H9 (cell line): ENCODE measurements around the gene RRAS. TPM values are rescaled to one million over a fixed set of nuclear protein-coding genes. Genes with fewer than 3 reads are reported as not detected.

Source experiments
- DNase-seq: peaks from one replicate; pipeline ENCODE4 v3.0.0-alpha.2; 2017
- H2AFZ ChIP-seq: one replicate; pipeline ENCODE4 v1.6.1; 2013; ENCODE audit warnings: mild to moderate bottlenecking, low read length, control low read depth, moderate library complexity
- H2AK5ac ChIP-seq: 2 replicates; pipeline ENCODE4 v1.6.1; 2013; ENCODE audit warnings: low read length, control low read depth, mixed read lengths; ENCODE audit not compliant: insufficient read length
- H2BK120ac ChIP-seq: one replicate; pipeline ENCODE4 v1.6.1; 2013; ENCODE audit warnings: low read depth, mild to moderate bottlenecking, low read length, control low read depth, inconsistent platforms; ENCODE audit not compliant: poor library complexity, severe bottlenecking
- H2BK12ac ChIP-seq: 2 replicates; pipeline ENCODE4 v1.6.1; 2013; ENCODE audit warnings: low read length, control low read depth, mixed read lengths, low read depth; ENCODE audit not compliant: insufficient read length
- H2BK15ac ChIP-seq: 2 replicates; pipeline ENCODE4 v1.6.1; 2013; ENCODE audit warnings: low read depth, low read length, control low read depth
- H2BK20ac ChIP-seq: one replicate; pipeline ENCODE4 v1.6.1; 2013; ENCODE audit warnings: low read depth, mild to moderate bottlenecking, low read length, control low read depth, inconsistent platforms; ENCODE audit not compliant: poor library complexity, severe bottlenecking
- H2BK5ac ChIP-seq: 2 replicates; pipeline ENCODE4 v1.6.1; 2013; ENCODE audit warnings: low read length, control low read depth, mixed read lengths; ENCODE audit not compliant: insufficient read length
- H3K14ac ChIP-seq: 2 replicates; pipeline ENCODE4 v1.6.1; 2013; ENCODE audit warnings: low read length, control low read depth; ENCODE audit not compliant: insufficient read depth
- H3K18ac ChIP-seq: 2 replicates; pipeline ENCODE4 v1.6.1; 2013; ENCODE audit warnings: low read depth, mild to moderate bottlenecking, mixed read lengths, low read length, control low read depth; ENCODE audit not compliant: insufficient read length
- H3K23ac ChIP-seq: 2 replicates; pipeline ENCODE4 v1.6.1; 2013; ENCODE audit warnings: low read length, control low read depth, mixed read lengths, low read depth; ENCODE audit not compliant: insufficient read length
- H3K23me2 ChIP-seq: 2 replicates; pipeline ENCODE4 v1.6.1; 2013; ENCODE audit warnings: low read depth, mild to moderate bottlenecking, mixed read lengths, low read length, control low read depth; ENCODE audit not compliant: insufficient read length, poor library complexity, severe bottlenecking
- H3K27ac ChIP-seq: 2 replicates; pipeline ENCODE4 v1.5.1; 2013; ENCODE audit warnings: low read length, control low read depth, mixed read lengths, low read depth; ENCODE audit not compliant: insufficient read length
- H3K27me3 ChIP-seq: 2 replicates; pipeline ENCODE4 v1.6.1; 2013; ENCODE audit warnings: low read length, control low read depth, inconsistent platforms; ENCODE audit not compliant: insufficient read depth
- H3K4ac ChIP-seq: 2 replicates; pipeline ENCODE4 v1.6.1; 2013; ENCODE audit warnings: low read depth, mild to moderate bottlenecking, control low read depth, inconsistent platforms, low read length, moderate library complexity
- H3K4me1 ChIP-seq: 2 replicates; pipeline ENCODE4 v1.6.1; 2013; ENCODE audit warnings: low read length, control low read depth, inconsistent platforms; ENCODE audit not compliant: insufficient read depth
- H3K4me2 ChIP-seq: 2 replicates; pipeline ENCODE4 v1.6.1; 2013; ENCODE audit warnings: low read length, control low read depth, mixed read lengths; ENCODE audit not compliant: insufficient read length, insufficient read depth
- H3K56ac ChIP-seq: 2 replicates; pipeline ENCODE4 v1.6.1; 2013; ENCODE audit warnings: low read depth, mild to moderate bottlenecking, mixed read lengths, low read length, control low read depth; ENCODE audit not compliant: insufficient read length
- H3K79me1 ChIP-seq: 2 replicates; pipeline ENCODE4 v1.6.1; 2013; ENCODE audit warnings: low read depth, mild to moderate bottlenecking, moderate library complexity, low read length, control low read depth, inconsistent platforms; ENCODE audit not compliant: insufficient read depth, poor library complexity, severe bottlenecking
- H3K79me2 ChIP-seq: 2 replicates; pipeline ENCODE4 v1.6.1; 2013; ENCODE audit warnings: low read length, control low read depth, inconsistent platforms; ENCODE audit not compliant: insufficient read depth
- H3K9ac ChIP-seq: 2 replicates; pipeline ENCODE4 v1.6.1; 2013; ENCODE audit warnings: low read length, control low read depth, mixed read lengths; ENCODE audit not compliant: insufficient read length; ENCODE audit errors: extremely low read depth
- H3K9me3 ChIP-seq: one replicate; pipeline ENCODE4 v1.6.1; 2013; ENCODE audit warnings: low read depth, low read length, inconsistent platforms; ENCODE audit not compliant: control insufficient read depth
- H3T11ph ChIP-seq: one replicate; pipeline ENCODE4 v1.6.1; 2013; ENCODE audit warnings: mild to moderate bottlenecking, low read length, control low read depth, inconsistent platforms
- H4K20me1 ChIP-seq: one replicate; pipeline ENCODE4 v1.6.1; 2013; ENCODE audit not compliant: control insufficient read depth, insufficient read length, insufficient read depth
- H4K5ac ChIP-seq: 2 replicates; pipeline ENCODE4 v1.6.1; 2013; ENCODE audit warnings: low read depth, mild to moderate bottlenecking, mixed read lengths, low read length, control low read depth; ENCODE audit not compliant: insufficient read length
- H4K8ac ChIP-seq: replicated peaks from 2 replicates; pipeline ENCODE4 v1.6.1; 2013; ENCODE audit warnings: low read length, control low read depth, mixed read lengths, low read depth; ENCODE audit not compliant: insufficient read length
- H4K91ac ChIP-seq: 2 replicates; pipeline ENCODE4 v1.6.1; 2013; ENCODE audit warnings: low read depth, mild to moderate bottlenecking, moderate library complexity, mixed read lengths, low read length, control low read depth; ENCODE audit not compliant: insufficient read length
- H3K27ac Mint-ChIP-seq, 3 experiments: 2 replicates in 2 of 3; 3 replicates in 1 of 3; pipeline ENCODE4 v1.8.0; 2020 to 2021; ENCODE audit warnings: mixed read lengths in 3 of 3, mild to moderate bottlenecking in 1 of 3, moderate library complexity in 1 of 3
- H3K27me3 Mint-ChIP-seq: 2 replicates; pipeline ENCODE4 v1.8.0; 2021; ENCODE audit warnings: low read depth, mild to moderate bottlenecking, moderate library complexity, mixed read lengths
- H3K36me3 Mint-ChIP-seq, 3 experiments: 2 replicates in 2 of 3; 3 replicates in 1 of 3; pipeline ENCODE4 v1.8.0; 2020 to 2021; ENCODE audit warnings: low read depth in 3 of 3, mixed read lengths in 3 of 3; ENCODE audit not compliant: insufficient read depth in 1 of 3
- H3K4me1 Mint-ChIP-seq, 2 experiments: 2 replicates each; pipeline ENCODE4 v1.8.0; 2020; ENCODE audit warnings: mixed read lengths in 2 of 2
- H3K4me3 Mint-ChIP-seq, 2 experiments: 2 replicates in 1 of 2; 3 replicates in 1 of 2; pipeline ENCODE4 v1.8.0; 2020 to 2021; ENCODE audit warnings: mild to moderate bottlenecking in 2 of 2, mixed read lengths in 2 of 2, moderate library complexity in 1 of 2
- H3K9me3 Mint-ChIP-seq, 2 experiments: 2 replicates in 1 of 2; 3 replicates in 1 of 2; pipeline ENCODE4 v1.8.0; 2020; ENCODE audit warnings: mild to moderate bottlenecking in 2 of 2, mixed read lengths in 2 of 2, moderate library complexity in 1 of 2
- WGBS: extraction: QIAGEN DNeasy Blood & Tissue Kit; methylation state at CpG from one replicate; pipeline ENCODE4 v1.1.7; 2013; ENCODE audit warnings: missing lambda C conversion rate, low lambda C conversion rate, mixed read lengths; ENCODE audit not compliant: insufficient read length; ENCODE audit errors: extremely low coverage; 5-methylcytosine and 5-hydroxymethylcytosine counted together
- total RNA-seq: library from RNA; stranded (reverse); gene quantifications from 2 replicates; pipeline ENCODE4 v1.2.1, GENCODE V29; 2021
- TF ChIP-seq, protein P1 (sequence below): fragments of 200-600 bp; sonication (generic); conservative IDR thresholded peaks from 3 replicates; pipeline ENCODE4 v1.8.0; 2021; ENCODE audit warnings: antibody characterized with exemption, mild to moderate bottlenecking

Gene RRAS
- total RNA-seq, 1 experiment from 2014 or later: 9.9 TPM

DNA sequence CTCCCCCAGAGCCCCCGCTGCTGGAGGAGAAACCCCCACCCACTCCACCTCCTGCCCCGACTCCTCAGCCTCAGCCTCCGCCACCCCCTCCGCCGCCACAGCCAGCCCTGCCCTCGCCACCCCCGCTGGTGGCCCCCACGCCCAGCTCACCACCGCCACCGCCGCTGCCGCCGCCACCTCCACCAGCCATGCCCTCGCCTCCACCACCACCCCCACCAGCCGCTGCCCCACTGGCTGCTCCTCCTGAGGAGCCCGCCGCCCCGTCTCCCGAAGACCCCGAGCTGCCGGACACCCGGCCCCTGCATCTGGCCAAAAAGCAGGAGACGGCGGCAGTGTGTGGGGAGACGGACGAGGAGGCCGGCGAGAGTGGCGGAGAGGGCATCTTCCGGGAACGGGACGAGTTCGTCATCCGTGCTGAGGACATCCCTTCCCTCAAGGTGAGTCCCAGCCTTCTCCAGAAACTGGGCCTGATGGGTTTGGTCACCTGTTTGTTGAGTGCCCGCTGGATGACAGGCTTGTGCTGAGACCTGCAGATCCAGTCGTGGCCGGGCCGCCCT lies 38.4 kb downstream of the RRAS start:
- no peak for DNase-seq
- H2AFZ ChIP-seq: no peak overlapping the region
- no CpG with 5 or more reads among the region's 38 CpGs for WGBS
- H3K27me3 Mint-ChIP-seq: no peaks in the 10 kb centered on the region
- no peak overlapping the region for H4K8ac ChIP-seq
- no peak overlapping the region for H3K27ac ChIP-seq
- H3K4me3 Mint-ChIP-seq: no peak overlapping the region
- no peaks in the 10 kb centered on the region for H3K23me2 ChIP-seq
- H2AK5ac ChIP-seq: no peak overlapping the region
- no peak overlapping the region for H4K5ac ChIP-seq
- H2BK5ac ChIP-seq: no peak overlapping the region
- peaks cover 34 to 81% (median 78%) of the 10 kb centered on the region in 3 experiments for H3K36me3 Mint-ChIP-seq
- H4K91ac ChIP-seq: no peak overlapping the region
- H3K56ac ChIP-seq: no peak overlapping the region
- no peak overlapping the region for H2BK15ac ChIP-seq
- H3K18ac ChIP-seq: no peak overlapping the region
- H3K4me1 ChIP-seq: no peaks in the 10 kb centered on the region
- H3K9me3 ChIP-seq: no peaks in the 10 kb centered on the region
- peaks cover 7% of the 10 kb centered on the region; the same call in 1 of the 2 replicates for H3K79me2 ChIP-seq
- H3K27ac Mint-ChIP-seq: peak overlapping the region in 1 of 3 experiments; percentile 62; a peak in 1 of 7 replicates
- no peaks in the 10 kb centered on the region for H4K20me1 ChIP-seq
- no peak overlapping the region for H2BK120ac ChIP-seq
- H3K4me1 Mint-ChIP-seq: no peaks in the 10 kb centered on the region
- H3K4ac ChIP-seq: no peak overlapping the region
- H3K79me1 ChIP-seq: no peaks in the 10 kb centered on the region
- H3K9ac ChIP-seq: no peak overlapping the region
- H2BK12ac ChIP-seq: no peak overlapping the region
- H3T11ph ChIP-seq: no peak overlapping the region
- no peak overlapping the region for H2BK20ac ChIP-seq
- H3K4me2 ChIP-seq: no peak overlapping the region
- TF ChIP-seq, protein P1, sequence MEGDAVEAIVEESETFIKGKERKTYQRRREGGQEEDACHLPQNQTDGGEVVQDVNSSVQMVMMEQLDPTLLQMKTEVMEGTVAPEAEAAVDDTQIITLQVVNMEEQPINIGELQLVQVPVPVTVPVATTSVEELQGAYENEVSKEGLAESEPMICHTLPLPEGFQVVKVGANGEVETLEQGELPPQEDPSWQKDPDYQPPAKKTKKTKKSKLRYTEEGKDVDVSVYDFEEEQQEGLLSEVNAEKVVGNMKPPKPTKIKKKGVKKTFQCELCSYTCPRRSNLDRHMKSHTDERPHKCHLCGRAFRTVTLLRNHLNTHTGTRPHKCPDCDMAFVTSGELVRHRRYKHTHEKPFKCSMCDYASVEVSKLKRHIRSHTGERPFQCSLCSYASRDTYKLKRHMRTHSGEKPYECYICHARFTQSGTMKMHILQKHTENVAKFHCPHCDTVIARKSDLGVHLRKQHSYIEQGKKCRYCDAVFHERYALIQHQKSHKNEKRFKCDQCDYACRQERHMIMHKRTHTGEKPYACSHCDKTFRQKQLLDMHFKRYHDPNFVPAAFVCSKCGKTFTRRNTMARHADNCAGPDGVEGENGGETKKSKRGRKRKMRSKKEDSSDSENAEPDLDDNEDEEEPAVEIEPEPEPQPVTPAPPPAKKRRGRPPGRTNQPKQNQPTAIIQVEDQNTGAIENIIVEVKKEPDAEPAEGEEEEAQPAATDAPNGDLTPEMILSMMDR: no peak
- H3K23ac ChIP-seq: no peak overlapping the region
- H3K27me3 ChIP-seq: no peaks in the 10 kb centered on the region
- no peaks in the 10 kb centered on the region for H3K9me3 Mint-ChIP-seq
- no peak overlapping the region for H3K14ac ChIP-seq
